Measurements from ENCODE around the gene NCOA3. TPM values are rescaled to one million over a fixed set of nuclear protein-coding genes. Genes with fewer than 3 reads are reported as not detected.

NCOA3 gene
- total and polyA plus RNA-seq, 2 experiments from 2014 or later, result 6.7 to 25.8 TPM

DNA sequence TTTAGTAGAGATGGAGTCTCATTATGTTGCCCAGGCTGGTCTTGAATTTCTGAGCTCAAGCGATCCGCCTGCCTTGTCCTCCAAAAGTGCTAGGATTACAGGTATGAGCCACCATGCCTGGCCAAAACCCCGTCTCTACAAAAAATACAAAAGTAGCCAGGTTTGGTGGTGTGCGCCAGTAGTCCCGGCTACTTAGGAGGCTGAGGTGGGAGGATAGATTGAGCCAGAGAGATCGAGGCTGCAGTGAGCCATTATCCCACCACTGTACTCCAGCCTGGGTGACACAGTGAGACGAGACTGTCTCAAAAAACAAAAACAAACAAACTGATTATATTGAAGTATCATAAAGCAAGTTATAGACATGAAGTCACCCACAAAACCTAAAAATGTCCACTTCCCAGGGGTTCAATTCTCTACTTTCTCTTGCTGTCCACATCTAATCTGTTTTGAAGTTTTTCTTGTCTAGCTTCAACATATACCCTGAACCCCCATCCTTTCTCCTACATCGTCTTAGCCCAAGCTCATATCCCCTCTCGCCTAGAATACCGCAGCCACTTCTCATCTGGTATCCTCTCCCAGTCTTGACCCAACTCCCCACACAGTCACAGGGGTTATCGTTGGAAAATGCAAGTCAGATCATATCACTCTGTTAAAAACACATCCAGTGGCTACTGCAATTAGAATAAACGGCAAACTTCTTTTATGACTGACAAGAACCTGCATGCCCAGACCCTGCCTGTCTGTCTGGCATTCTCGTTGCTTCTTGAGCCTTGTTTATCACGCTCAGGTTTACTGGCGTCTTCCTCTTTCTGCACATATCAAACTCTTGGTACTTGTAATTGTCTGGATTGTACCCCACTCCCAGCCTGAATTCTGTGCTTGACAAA, 20.1 kb upstream of the NCOA3 start (continued):
- TF ChIP-seq ZNF114 (CRISPR knock-in tag; IDR thresholded peaks at IDR 0.05) (no peak), POLR2AphosphoS5 (IDR thresholded peaks at IDR 0.05; ENCODE audit: low read depth) (no peak)
- TF ChIP-seq, protein P1, sequence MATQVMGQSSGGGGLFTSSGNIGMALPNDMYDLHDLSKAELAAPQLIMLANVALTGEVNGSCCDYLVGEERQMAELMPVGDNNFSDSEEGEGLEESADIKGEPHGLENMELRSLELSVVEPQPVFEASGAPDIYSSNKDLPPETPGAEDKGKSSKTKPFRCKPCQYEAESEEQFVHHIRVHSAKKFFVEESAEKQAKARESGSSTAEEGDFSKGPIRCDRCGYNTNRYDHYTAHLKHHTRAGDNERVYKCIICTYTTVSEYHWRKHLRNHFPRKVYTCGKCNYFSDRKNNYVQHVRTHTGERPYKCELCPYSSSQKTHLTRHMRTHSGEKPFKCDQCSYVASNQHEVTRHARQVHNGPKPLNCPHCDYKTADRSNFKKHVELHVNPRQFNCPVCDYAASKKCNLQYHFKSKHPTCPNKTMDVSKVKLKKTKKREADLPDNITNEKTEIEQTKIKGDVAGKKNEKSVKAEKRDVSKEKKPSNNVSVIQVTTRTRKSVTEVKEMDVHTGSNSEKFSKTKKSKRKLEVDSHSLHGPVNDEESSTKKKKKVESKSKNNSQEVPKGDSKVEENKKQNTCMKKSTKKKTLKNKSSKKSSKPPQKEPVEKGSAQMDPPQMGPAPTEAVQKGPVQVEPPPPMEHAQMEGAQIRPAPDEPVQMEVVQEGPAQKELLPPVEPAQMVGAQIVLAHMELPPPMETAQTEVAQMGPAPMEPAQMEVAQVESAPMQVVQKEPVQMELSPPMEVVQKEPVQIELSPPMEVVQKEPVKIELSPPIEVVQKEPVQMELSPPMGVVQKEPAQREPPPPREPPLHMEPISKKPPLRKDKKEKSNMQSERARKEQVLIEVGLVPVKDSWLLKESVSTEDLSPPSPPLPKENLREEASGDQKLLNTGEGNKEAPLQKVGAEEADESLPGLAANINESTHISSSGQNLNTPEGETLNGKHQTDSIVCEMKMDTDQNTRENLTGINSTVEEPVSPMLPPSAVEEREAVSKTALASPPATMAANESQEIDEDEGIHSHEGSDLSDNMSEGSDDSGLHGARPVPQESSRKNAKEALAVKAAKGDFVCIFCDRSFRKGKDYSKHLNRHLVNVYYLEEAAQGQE (IDR thresholded peaks at IDR 0.05; ENCODE audit: unreplicated experiment), result no peak

- Histone ChIP-seq H3K4me2 (no peak overlapping the region), H3K36me3 (ENCODE audit: insufficient read depth) (no peaks in the 10 kb centered on the region), H3K4me1 (ENCODE audit: insufficient read depth) (peaks cover 9% of the 10 kb centered on the region; the same call in 1 of the 2 replicates), H3K27me3 (ENCODE audit: insufficient read depth) (no peaks in the 10 kb centered on the region), H4K20me1 (replicated peaks; ENCODE audit: insufficient read depth) (no peaks in the 10 kb centered on the region), H3K79me2 (replicated peaks; ENCODE audit: insufficient read depth) (no peaks in the 10 kb centered on the region), H3K9me2 (ENCODE audit: insufficient read depth) (no peaks in the 10 kb centered on the region), H3K4me3 (no peak overlapping the region), H3F3A (replicated peaks; ENCODE audit: low read depth) (no peaks in the 10 kb centered on the region), H3K27ac (ENCODE audit: low read depth) (0 out of 2 replicates have a peak overlapping the region, but pooled peaks have one; percentile 32), H2AFZ (no peak overlapping the region)
- no peaks in the 10 kb centered on the region for H3K9me3 Mint-ChIP-seq
- H3K36me3 Mint-ChIP-seq (ENCODE audit: low read depth), result no peaks in the 10 kb centered on the region
- peaks cover 9% of the 10 kb centered on the region; the same call in 2 of the 3 replicates for H3K4me1 Mint-ChIP-seq
- no peak for DNase-seq (ENCODE audit: low spot score)
- no peak overlapping the region for H3K4me3 Mint-ChIP-seq
- no peak overlapping the region for H3K27ac Mint-ChIP-seq
- peaks cover 6% of the 10 kb centered on the region for H3K27me3 Mint-ChIP-seq (ENCODE audit: insufficient read depth, low read depth, poor library complexity)
- no peak for ATAC-seq
- TF ChIP-seq, protein P2, sequence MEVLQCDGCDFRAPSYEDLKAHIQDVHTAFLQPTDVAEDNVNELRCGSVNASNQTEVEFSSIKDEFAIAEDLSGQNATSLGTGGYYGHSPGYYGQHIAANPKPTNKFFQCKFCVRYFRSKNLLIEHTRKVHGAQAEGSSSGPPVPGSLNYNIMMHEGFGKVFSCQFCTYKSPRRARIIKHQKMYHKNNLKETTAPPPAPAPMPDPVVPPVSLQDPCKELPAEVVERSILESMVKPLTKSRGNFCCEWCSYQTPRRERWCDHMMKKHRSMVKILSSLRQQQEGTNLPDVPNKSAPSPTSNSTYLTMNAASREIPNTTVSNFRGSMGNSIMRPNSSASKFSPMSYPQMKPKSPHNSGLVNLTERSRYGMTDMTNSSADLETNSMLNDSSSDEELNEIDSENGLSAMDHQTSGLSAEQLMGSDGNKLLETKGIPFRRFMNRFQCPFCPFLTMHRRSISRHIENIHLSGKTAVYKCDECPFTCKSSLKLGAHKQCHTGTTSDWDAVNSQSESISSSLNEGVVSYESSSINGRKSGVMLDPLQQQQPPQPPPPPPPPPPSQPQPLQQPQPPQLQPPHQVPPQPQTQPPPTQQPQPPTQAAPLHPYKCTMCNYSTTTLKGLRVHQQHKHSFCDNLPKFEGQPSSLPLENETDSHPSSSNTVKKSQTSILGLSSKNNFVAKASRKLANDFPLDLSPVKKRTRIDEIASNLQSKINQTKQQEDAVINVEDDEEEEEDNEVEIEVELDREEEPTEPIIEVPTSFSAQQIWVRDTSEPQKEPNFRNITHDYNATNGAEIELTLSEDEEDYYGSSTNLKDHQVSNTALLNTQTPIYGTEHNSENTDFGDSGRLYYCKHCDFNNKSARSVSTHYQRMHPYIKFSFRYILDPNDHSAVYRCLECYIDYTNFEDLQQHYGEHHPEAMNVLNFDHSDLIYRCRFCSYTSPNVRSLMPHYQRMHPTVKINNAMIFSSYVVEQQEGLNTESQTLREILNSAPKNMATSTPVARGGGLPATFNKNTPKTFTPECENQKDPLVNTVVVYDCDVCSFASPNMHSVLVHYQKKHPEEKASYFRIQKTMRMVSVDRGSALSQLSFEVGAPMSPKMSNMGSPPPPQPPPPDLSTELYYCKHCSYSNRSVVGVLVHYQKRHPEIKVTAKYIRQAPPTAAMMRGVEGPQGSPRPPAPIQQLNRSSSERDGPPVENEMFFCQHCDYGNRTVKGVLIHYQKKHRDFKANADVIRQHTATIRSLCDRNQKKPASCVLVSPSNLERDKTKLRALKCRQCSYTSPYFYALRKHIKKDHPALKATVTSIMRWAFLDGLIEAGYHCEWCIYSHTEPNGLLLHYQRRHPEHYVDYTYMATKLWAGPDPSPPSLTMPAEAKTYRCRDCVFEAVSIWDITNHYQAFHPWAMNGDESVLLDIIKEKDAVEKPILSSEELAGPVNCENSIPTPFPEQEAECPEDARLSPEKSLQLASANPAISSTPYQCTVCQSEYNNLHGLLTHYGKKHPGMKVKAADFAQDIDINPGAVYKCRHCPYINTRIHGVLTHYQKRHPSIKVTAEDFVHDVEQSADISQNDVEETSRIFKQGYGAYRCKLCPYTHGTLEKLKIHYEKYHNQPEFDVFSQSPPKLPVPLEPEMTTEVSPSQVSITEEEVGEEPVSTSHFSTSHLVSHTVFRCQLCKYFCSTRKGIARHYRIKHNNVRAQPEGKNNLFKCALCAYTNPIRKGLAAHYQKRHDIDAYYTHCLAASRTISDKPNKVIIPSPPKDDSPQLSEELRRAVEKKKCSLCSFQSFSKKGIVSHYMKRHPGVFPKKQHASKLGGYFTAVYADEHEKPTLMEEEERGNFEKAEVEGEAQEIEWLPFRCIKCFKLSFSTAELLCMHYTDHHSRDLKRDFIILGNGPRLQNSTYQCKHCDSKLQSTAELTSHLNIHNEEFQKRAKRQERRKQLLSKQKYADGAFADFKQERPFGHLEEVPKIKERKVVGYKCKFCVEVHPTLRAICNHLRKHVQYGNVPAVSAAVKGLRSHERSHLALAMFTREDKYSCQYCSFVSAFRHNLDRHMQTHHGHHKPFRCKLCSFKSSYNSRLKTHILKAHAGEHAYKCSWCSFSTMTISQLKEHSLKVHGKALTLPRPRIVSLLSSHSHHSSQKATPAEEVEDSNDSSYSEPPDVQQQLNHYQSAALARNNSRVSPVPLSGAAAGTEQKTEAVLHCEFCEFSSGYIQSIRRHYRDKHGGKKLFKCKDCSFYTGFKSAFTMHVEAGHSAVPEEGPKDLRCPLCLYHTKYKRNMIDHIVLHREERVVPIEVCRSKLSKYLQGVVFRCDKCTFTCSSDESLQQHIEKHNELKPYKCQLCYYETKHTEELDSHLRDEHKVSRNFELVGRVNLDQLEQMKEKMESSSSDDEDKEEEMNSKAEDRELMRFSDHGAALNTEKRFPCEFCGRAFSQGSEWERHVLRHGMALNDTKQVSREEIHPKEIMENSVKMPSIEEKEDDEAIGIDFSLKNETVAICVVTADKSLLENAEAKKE (CRISPR knock-in tag; IDR thresholded peaks at IDR 0.05), result no peak
- TF ChIP-seq STAT1 (IDR thresholded peaks at IDR 0.05; ENCODE audit: unreplicated experiment), result no peak
- TF ChIP-seq POLR2AphosphoS5 (IDR thresholded peaks at IDR 0.05; ENCODE audit: low read depth), result no peak
- TF ChIP-seq, protein P1 (IDR thresholded peaks at IDR 0.05; ENCODE audit: unreplicated experiment), result no peak
- TF ChIP-seq NANOG (IDR thresholded peaks at IDR 0.05; ENCODE audit: borderline replicate concordance), result no peak
- no peak for TF ChIP-seq CTCF (conservative IDR thresholded peaks at IDR 0.05; ENCODE audit: low read depth in 2 of 2)
- no peak for TF ChIP-seq JUNB (IDR thresholded peaks at IDR 0.05; ENCODE audit: unreplicated experiment)
Measured at GRCh38 chr20:47482705-47483104, 19.0 kb upstream of the NCOA3 start.

All from GM23338 (cell line).